MM.1S (cell line): ENCODE data around the gene DBNL.

Experiments
- DNase-seq: peaks from one replicate; pipeline ENCODE4 v3.0.0-alpha.2; 2015
- H2AFZ ChIP-seq: fragments of 300-600 bp; sonication (generic); 2 replicates; pipeline ENCODE4 v1.6.0; 2016; ENCODE audit warnings: antibody characterized with exemption, low read length
- H3F3A ChIP-seq: fragments of 300-600 bp; sonication (generic); 2 replicates; pipeline ENCODE4 v1.6.1; 2016; ENCODE audit warnings: mild to moderate bottlenecking, antibody characterized with exemption, low read length, moderate library complexity, mixed read lengths; ENCODE audit not compliant: insufficient read depth
- H3K27ac ChIP-seq: fragments of 300-600 bp; sonication (generic); 2 replicates; pipeline ENCODE4 v1.5.1; 2016; ENCODE audit warnings: mild to moderate bottlenecking, low read length
- H3K27me3 ChIP-seq: fragments of 300-600 bp; sonication (generic); replicated peaks from 2 replicates; pipeline ENCODE4 v1.6.0; 2016; ENCODE audit warnings: low read length; ENCODE audit not compliant: insufficient read depth
- H3K36me3 ChIP-seq: fragments of 300-600 bp; sonication (generic); replicated peaks from 2 replicates; pipeline ENCODE4 v1.6.1; 2016; ENCODE audit warnings: mild to moderate bottlenecking, low read length, mixed read lengths; ENCODE audit not compliant: insufficient read depth
- H3K4me1 ChIP-seq: fragments of 300-600 bp; sonication (generic); 2 replicates; pipeline ENCODE4 v1.6.1; 2016; ENCODE audit warnings: low read length, mixed read lengths
- H3K4me2 ChIP-seq: fragments of 300-600 bp; sonication (generic); 2 replicates; pipeline ENCODE4 v1.6.0; 2016; ENCODE audit warnings: low read depth, low read length
- H3K4me3 ChIP-seq: fragments of 300-600 bp; sonication (generic); 2 replicates; pipeline ENCODE4 v1.5.1; 2016; ENCODE audit warnings: low read length, mixed read lengths
- H3K79me2 ChIP-seq: fragments of 300-600 bp; sonication (generic); 2 replicates; pipeline ENCODE4 v1.6.1; 2016; ENCODE audit warnings: mixed run types, low read length, mixed read lengths
- H3K9ac ChIP-seq: fragments of 300-600 bp; sonication (generic); 2 replicates; pipeline ENCODE4 v1.6.1; 2016; ENCODE audit warnings: low read length, mixed read lengths
- H3K9me2 ChIP-seq: fragments of 300-600 bp; sonication (generic); replicated peaks from 2 replicates; pipeline ENCODE4 v1.6.1; 2016; ENCODE audit warnings: mild to moderate bottlenecking, low read length, mixed read lengths; ENCODE audit not compliant: insufficient read depth
- H3K9me3 ChIP-seq: fragments of 300-600 bp; sonication (generic); replicated peaks from 2 replicates; pipeline ENCODE4 v1.6.1; 2016; ENCODE audit warnings: mild to moderate bottlenecking, low read length, mixed read lengths; ENCODE audit not compliant: insufficient read depth
- H4K20me1 ChIP-seq: fragments of 300-600 bp; sonication (generic); 2 replicates; pipeline ENCODE4 v1.6.1; 2016; ENCODE audit warnings: mild to moderate bottlenecking, low read length, moderate library complexity, mixed read lengths; ENCODE audit not compliant: insufficient read depth
- CTCF ChIP-seq: fragments of 300-600 bp; sonication (generic); IDR thresholded peaks from 2 replicates; pipeline ENCODE4 v1.5.1; 2016; ENCODE audit warnings: antibody characterized with exemption, low read length, mixed read lengths
- EZH2 ChIP-seq: fragments of 300-600 bp; sonication (generic); optimal IDR thresholded peaks from 2 replicates; pipeline ENCODE3; 2017; ENCODE audit warnings: low read depth, mild to moderate bottlenecking, antibody characterized with exemption, low read length, mixed read lengths
- EZH2phosphoT487 ChIP-seq: fragments of 300-600 bp; sonication (generic); IDR thresholded peaks from 2 replicates; pipeline ENCODE4 v1.6.1; 2018; ENCODE audit warnings: antibody characterized with exemption, low read length

The DBNL gene

GRCh38 chr7:44107116-44107960 is 62.8 kb downstream of the DBNL start:
- H4K20me1 ChIP-seq = no peaks in the 10 kb centered on the region
- no peak for TF ChIP-seq EZH2
- no peak for TF ChIP-seq CTCF
- TF ChIP-seq EZH2phosphoT487 = no peak
- H3K27me3 ChIP-seq = peaks cover 14% of the 10 kb centered on the region
- no peaks in the 10 kb centered on the region for H3K4me1 ChIP-seq
- no peaks in the 10 kb centered on the region for H3K9me2 ChIP-seq
- no peak for DNase-seq
- H3K79me2 ChIP-seq = no peaks in the 10 kb centered on the region
- H3K36me3 ChIP-seq = no peaks in the 10 kb centered on the region
- H3K9ac ChIP-seq = no peak overlapping the region
- H3K4me2 ChIP-seq = no peak overlapping the region
- no peaks in the 10 kb centered on the region for H3K9me3 ChIP-seq
- H3F3A ChIP-seq = no peaks in the 10 kb centered on the region
- no peak overlapping the region for H3K4me3 ChIP-seq
- H2AFZ ChIP-seq = no peak overlapping the region
- no peak overlapping the region for H3K27ac ChIP-seq

GRCh38 chr7:44107961-44108767 is 63.7 kb downstream of the DBNL start:
- DNase-seq = no peak
- Histone ChIP-seq H3K9ac (no peak overlapping the region), H3K4me3 (no peak overlapping the region), H3K79me2 (no peaks in the 10 kb centered on the region), H3K36me3 (no peaks in the 10 kb centered on the region), H3K9me3 (no peaks in the 10 kb centered on the region), H2AFZ (no peak overlapping the region), H3K27ac (no peak overlapping the region), H3K9me2 (no peaks in the 10 kb centered on the region), H3K4me2 (no peak overlapping the region), H3K27me3 (peaks cover 14% of the 10 kb centered on the region), H4K20me1 (no peaks in the 10 kb centered on the region), H3F3A (no peaks in the 10 kb centered on the region), H3K4me1 (no peaks in the 10 kb centered on the region)
- no peak for TF ChIP-seq CTCF
- TF ChIP-seq EZH2phosphoT487 = no peak
- TF ChIP-seq EZH2 = no peak

DNA sequence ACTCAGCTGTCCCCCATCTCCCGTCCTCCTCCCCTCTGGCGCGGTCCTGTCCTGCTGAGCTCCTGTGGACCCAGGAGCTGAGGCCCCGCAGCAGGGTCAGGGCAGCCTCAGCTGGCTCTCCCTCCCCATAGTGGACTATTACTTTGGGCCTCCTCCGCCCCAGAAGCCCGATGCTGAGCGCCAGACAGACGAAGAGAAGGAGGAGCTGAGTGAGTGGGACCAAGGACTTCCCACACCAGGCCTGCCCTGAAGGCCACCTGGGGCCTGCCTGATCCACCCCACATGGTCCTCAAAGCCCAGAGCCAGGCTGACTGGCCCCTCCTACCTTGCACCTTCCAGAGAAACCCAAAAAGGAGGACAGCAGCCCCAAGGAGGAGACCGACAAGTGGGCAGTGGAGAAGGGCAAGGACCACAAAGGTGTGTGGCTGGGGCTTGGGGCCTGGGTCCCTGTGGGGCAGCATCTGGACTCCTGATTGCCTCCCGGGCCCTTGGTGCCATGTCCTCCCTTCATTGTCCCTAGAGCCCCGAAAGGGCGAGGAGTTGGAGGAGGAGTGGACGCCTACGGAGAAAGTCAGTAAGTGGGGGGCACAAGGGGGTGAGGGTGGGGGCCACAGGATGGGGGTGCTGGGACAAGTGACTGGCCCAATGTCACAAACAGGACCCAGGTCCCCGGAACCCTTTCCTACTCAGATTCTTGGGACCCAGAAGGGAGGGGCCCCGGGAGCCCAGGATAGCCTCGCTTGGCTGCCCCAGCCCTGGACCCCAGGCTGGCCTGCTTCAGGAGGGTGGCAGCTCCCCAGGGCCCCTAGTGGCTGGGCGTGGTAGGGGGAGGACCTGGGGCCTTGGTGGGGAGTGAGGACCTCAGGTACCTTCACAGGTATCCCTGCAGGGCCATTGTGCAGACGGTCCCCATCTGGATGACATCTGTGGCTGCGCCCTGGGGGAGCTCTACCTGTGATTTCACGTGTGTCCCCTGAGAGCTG is 64.6 kb downstream of the DBNL start:
- H3K9ac ChIP-seq = no peak overlapping the region
- H2AFZ ChIP-seq = no peak overlapping the region
- H3K79me2 ChIP-seq = no peaks in the 10 kb centered on the region
- H3K36me3 ChIP-seq = no peaks in the 10 kb centered on the region
- H3K27me3 ChIP-seq = peaks cover 14% of the 10 kb centered on the region
- H3K27ac ChIP-seq = no peak overlapping the region
- H3K9me2 ChIP-seq = no peaks in the 10 kb centered on the region
- no peak for DNase-seq
- H3F3A ChIP-seq = no peaks in the 10 kb centered on the region
- H3K4me1 ChIP-seq = no peaks in the 10 kb centered on the region
- H3K4me3 ChIP-seq = no peak overlapping the region
- no peaks in the 10 kb centered on the region for H3K9me3 ChIP-seq
- H3K4me2 ChIP-seq = no peak overlapping the region
- TF ChIP-seq EZH2 = no peak
- TF ChIP-seq CTCF = peak; percentile 6; the same call in 1 of the 2 replicates
- TF ChIP-seq EZH2phosphoT487 = no peak
- H4K20me1 ChIP-seq = no peaks in the 10 kb centered on the region
